Fibroblast of skin of abdomen (primary cell): Measurements from ENCODE around the gene TSC22D4.
"Not testable (repeated sequence)": the region's sequence is repeated elsewhere in the genome, so short reads cannot be mapped to it uniquely, and the experiment has no call there.

Experiments used
- DNase-seq: peaks from one replicate; pipeline ENCODE4 v3.0.0-alpha.2; 2013

Gene TSC22D4

DNA sequence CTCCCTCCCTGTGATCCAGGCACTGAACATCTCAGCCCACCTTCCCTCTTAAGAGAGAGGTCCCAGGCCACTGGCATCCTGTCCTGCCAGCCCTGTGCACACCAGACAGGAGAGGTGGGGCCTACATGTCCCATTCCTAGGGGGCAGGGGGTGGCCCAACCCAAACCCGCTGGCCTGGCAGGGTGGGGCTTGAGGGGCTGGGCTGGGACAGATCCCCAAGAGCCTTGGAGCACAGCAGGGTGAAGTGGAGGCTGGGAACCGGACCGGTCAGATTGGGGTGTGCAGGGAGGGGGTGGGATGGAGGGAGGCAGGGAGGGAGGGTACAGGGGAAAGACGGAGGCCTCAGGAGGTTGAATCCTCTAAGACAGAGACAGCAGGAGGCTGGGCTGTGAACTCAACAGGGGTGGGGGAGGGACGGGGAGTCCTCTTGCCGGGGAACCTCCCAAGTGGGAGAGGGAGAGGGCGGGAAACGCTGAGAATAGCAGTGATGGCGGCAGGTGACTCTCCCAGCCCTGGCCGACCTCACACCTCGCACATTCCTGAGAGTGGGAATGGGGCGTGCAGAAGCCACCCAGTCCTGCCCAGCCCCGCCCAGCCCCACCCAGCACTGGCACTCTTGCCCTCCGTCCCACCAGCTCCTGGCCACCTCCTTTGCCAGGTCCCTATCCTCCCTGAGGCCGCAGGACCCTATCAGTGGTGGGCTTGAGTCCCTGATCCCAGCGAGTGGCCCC lies 6.7 kb downstream of the TSC22D4 start:
- DNase-seq: no peak

- no peak for DNase-seq
These were observed 8.0 kb downstream of the TSC22D4 start for GRCh38 chr7:100471021-100471420.

DNA sequence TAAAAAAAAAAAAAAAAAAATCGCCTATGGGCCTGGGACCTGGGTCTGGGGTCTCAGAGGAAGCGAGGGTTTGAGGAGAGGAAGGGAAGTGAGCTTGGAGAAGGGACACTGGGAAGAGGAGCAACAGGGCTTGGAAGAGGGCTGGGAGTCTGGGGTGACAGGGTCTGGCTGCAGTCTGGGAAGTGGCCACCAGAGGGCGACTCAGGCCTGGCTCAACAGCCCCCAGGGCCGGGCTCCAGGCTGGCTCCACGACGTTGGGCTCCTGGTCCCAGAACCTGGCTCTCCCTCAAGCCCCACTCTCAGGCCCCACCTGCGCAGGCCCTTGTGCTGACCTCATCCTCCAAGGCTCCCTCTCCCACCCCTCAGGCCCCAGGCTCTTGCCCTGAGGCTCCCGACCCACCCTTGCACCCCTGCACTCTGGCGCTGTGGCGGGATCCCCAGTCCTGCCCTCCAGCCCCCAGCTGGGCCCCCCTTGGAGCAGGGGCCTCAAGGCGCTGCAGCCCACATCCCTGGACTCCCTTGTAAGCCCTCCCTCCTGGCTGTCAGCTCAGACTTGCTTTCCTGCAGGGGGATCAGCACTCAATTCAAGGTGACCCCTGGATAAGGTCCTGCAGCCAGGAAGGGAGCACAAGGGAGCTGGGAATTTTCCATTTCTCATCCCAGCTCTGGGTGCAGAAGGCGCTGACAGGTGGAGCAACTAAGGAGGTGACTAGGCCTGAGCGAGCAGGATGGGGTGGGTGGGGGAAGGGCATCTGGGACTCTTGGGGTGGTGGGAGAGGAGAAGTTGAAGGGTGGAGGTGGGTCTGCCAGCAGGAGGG lies 9.6 kb downstream of the TSC22D4 start:
- peak; percentile 59 for DNase-seq

- DNase-seq: no peak
These were observed 11.2 kb downstream of the TSC22D4 start for GRCh38 chr7:100467638-100468373.

GRCh38 chr7:100466653-100467605 lies 12.1 kb downstream of the TSC22D4 start:
- DNase-seq: no peak

DNA sequence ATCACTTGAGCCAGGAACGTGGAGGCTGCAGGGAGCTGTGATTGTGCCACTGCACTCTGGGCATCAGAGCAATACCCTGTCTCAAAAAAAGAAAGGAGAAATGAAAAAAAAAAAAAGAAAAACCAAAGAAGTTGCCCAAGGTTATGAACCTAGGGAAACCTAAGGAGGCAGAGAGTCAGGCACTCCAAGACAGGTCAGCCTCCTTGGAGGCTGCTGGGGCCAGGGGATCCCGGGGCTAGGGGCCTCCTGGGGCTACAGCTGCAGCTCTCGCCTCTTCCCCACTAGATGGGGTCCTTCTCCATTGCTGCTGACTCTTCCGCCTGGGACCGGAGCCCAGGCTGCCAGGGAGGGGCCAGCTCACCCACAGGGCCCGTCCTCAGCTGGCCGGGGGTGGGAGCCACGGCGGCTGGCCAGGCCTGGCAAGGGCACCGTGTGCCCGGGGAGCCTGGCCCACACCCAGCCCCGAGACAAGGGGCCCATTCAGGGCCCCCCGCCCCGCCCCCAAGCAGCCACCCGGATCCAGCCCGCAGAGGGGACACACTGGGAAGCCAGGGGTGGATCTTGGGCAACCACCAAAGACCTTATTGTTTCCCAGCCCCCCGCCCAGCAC lies 13.2 kb downstream of the TSC22D4 start:
- DNase-seq: peak; percentile 73

GRCh38 chr7:100465299-100465698 lies 13.7 kb downstream of the TSC22D4 start:
- DNase-seq: no peak

DNA sequence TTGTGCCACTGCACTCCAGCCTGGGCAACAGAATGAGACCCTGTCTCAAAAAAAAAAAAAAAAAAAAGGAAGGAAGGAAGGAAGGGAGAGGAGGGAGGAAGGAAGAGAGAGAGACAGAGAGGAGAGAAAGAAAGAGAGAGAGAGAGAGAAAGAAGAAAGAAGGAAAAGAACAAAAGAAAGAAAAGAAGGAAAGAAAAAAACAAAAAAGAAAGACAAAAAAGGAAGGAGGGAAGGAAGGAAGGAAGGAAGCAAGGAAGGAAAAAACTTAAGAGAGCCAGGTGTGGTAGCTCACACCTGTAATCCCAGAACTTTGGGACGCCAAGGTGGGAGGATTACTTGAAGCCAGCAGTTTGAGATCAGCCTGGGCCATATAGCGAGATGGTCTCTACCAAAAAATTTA lies 14.2 kb downstream of the TSC22D4 start:
- no peak for DNase-seq

- DNase-seq: no peak
These were observed 14.8 kb downstream of the TSC22D4 start, which contains the start of gene SPACDR for GRCh38 chr7:100464210-100464660. Gene SPACDR, minus strand, starts transcription at chr7:100464260. Its CDS starts 235 bp downstream, at chr7:100464025.

DNA sequence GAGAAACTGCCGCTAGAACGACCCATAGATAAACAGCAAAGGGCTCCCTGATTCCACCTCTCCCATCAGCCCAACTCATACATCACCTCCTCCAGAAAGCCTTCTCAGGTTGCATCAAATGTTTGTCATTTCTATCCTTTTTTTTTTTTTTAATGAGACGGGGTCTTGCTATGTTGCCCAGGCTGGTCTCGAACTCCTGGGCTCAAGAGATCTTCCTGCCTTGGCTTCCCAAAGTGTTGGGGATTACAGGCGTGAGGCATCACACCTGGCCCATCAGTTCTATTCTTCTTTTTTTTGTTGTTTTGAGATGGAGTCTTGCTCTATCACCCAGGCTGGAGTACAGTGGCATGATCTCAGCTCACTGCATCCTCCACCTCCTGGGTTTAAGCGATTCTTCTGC lies 22.0 kb downstream of the TSC22D4 start:
- no peak for DNase-seq

DNA sequence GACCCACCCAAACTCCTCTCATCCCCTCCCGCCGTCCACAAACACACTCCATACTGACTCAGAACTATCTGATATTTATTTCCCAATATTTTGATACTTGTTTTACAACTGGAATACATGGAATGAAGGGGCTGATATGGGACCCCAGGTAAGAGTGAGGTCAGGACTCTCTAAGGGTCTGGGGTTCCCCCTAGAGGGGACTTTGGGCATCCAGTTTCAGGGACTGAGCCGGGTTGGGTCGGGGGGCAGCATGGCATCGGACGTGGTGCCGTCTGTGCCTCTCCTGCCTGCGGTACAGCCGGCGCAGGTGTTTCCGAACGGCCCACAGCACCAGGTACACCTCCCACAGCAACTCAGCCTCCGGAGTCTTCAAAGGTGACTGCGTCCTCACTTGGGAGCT lies 22.5 kb downstream of the TSC22D4 start:
- no peak for DNase-seq

DNA sequence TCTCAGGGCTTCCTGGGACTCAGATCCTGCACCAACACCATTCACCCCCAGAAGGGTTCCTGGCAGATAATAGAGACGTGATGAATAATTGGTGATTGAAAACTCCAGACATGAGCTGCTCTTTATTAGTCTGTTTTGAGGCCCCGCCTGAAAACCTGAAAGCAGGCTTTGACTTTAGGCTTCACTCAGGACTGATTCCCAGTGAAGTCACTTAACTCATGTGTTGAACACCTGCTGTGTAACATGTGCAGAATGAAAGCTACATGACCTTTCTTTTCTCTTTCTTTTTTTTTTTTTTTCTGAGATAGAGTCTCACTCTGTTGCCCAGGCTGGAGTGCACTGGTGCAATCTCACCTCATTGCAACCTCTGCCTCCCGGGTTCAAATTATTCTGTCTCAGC lies 23.8 kb downstream of the TSC22D4 start:
- DNase-seq: no peak

- not testable (repeated sequence) for DNase-seq
These were observed 25.2 kb downstream of the TSC22D4 start for GRCh38 chr7:100453854-100454253.

GRCh38 chr7:100452513-100452912 lies 26.5 kb downstream of the TSC22D4 start:
- DNase-seq: no peak

- no peak for DNase-seq
These were observed 29.7 kb downstream of the TSC22D4 start for GRCh38 chr7:100449190-100449795.

DNA sequence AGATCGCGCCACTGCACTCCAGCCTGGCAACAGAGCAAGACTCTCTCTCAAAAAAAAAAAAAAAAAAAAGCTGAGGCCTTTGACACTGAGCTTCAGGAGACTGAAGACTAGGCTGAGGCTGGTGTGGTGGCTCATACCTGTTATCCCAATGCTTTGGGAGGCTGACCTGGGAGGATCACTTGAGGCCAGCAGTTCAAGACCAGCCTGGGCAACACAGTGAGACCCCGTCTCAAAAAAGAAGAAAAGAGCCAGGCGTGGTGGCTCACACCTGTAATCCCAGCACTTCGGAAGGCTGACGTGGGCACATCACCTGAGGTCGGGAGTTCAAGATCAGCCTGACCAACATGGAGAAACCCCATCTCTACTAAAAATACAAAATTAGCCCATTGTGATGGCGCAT lies 31.7 kb downstream of the TSC22D4 start:
- DNase-seq: not testable (repeated sequence)

DNA sequence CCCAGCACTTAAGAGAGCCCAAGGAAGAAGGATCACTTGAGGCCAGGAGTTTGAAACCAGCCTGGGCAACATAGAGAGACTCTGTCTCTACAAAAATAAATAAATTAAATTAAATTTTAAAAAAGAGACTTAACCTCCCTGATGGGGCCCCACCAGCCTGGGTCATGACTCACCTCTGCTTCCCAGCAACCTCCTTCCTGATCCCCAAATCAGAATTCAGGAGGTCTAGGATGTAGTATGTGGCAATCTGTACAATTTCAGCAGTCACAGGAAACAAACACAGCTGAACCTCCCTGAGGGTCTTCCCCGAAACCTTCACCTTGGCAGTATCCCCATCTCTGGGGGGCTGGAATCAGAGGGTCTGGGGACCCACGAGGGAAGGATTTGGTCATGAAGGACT lies 33.0 kb downstream of the TSC22D4 start:
- peak; percentile 46 for DNase-seq

DNA sequence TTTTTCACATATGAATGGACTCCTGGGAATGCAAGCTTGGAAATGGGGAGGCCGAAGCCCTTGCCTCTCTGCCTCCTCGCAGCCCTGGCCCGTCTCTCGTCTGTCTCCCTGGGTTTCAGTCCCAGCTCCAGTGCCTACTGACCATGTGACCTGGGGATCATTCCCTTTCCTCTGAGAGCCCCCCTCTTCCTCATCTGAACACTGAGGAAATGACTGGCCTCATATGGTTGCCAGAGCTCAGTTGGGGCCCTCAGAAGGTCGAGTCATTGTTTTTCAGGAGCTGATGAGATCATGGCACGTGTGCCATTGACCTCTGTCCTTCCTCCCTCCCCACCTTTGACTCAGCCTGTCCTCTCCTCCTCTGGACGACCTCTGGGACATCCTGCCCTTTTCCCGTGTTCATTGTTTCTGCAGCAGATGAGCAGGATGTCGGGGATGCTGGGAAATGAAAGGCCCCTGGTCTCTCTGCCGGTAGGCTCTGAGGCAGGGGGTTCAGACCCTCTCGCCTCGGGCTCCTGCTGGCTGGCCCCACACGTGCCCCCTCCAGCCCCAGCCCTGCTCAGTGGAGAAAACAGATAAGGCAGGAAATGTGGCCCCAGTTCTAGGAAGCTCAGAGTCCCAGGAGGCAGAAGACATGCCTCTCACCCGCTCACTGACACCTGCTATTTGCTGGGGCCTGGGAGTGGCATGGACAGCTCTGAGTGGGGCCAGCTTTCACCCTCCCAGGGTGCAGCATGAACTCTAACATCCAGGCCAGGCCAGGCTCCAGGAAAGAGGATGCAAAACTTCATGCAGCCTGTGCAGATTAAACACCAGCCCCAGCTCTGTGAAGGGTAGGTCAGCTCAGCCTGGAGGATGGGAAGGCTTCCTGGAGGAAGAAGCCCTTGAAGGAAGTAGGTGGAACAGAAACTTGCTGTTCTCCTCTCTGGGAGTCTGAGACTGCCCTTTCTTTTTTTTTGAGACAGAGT lies 34.4 kb downstream of the TSC22D4 start:
- peak; percentile 35 for DNase-seq

- no peak for DNase-seq
These were observed 35.7 kb downstream of the TSC22D4 start for GRCh38 chr7:100443096-100443840.
